Measurements from ENCODE around the gene CASS4.
"Not testable (repeated sequence)": the region's sequence is repeated elsewhere in the genome, so short reads cannot be mapped to it uniquely, and the experiment has no call there.

The CASS4 gene

DNA sequence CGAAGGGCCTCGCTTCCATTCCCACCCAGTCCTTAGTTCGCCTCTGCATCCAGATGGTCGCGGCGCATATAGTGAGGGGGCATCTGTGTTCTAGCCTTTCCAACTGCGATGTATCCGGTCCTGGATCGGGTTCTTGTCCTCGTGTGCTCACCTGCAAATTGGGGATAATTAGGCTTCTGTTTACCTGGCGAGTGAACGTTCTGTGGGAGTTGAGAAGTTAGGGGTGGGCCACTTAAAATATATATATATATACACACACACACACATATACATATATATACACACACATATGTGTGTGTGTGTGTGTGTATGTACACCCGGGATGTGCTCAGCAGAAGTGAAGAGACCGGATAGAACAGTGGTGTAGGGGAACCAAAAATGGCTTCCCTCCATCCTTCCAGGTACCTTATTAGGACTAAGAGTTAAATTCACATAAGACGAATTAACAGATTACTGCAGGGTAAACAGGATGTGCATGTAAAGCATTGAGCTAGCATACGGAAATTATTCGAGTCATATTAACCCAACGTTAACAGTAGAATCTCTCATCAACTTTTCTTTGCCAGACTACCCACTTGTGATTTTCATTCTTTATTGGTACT is 19.1 kb upstream of the CASS4 start:
- DNase-seq: no peak

DNA sequence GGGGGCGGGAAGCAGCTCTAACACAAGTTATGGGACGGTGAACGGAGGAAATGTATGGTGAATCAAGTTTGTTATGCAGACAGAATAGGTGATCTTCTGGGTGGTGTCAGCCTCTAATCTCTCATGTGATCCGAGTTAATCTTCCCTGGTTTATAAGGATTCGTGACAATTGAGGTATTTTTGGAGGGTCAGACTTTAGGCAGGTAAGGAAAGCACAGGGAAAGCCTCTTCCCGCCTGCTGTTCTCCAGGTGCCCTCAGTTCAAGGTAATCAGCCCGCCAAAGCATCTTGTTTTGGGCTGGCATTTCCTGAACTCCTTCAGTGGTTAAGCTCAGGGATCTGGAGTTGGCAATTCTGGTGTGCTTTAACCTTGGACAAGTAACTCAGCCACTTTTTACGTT is 18.4 kb upstream of the CASS4 start:
- DNase-seq: no peak

DNA sequence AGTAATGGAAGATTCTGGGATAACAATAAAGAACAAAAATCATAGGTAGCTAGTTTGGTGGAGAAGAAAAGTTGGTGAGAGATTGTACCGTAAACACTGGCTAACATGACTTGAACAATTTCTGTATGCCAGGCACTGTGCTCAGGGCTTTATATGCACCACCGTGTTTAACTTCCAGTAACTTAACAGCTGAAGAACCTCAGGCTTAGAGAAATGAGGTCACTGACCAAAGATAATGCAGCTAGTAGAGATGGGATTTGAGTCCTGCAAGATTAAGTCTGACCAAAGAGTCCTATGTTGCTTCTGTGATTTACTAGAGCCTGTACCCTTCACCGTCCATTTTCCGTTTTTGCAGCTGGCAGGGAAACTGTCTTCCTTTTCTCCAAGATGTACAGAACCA is 16.9 kb upstream of the CASS4 start:
- no peak for DNase-seq

DNA sequence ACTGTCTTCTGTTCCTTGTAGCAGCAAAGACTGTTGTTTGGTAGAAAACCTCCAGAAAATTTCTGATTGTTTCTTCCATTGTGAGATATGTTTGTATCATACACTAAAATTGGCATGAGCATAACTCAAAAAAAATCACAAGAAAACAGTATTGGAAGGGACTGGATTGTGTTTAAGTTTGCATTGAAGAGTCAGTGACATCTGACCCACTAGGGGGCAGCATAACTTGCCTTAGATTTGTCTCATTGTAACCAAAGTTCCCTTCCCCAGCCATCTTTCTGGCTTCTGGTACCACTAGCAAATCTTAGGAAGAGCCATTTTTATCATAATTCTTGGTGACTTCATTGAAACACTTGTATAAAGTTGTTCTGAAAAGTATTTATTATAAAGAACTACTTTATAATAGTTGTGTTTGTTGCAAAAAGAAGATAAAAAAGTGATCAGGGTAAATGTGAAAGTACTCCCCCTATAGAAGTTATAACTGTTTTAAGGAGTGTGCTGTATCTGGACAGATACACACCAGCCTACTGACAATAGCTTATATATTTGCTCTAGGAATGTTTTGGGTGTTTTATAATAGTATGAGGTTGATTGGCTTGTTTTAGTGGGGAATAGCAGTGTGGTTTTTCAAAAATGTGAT is 11.9 kb upstream of the CASS4 start:
- DNase-seq: peak; percentile 70

DNA sequence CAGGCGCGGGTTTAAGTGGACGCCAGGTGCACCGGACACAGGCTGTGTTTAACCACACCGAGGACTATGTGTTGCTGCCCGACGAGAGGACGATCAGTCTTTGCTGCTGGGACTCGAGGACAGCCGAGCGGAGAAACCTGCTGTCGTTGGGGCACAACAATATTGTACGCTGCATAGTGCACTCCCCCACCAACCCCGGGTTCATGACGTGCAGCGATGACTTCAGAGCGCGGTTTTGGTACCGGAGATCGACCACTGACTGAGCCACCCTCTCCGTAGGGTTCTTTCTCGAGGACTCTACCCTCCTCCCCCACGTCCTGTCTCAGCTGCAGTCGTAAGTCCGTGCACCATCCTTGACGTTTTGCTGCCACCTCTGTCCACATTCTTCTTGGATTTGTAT is 8.6 kb upstream of the CASS4 start:
- no peak for DNase-seq

DNA sequence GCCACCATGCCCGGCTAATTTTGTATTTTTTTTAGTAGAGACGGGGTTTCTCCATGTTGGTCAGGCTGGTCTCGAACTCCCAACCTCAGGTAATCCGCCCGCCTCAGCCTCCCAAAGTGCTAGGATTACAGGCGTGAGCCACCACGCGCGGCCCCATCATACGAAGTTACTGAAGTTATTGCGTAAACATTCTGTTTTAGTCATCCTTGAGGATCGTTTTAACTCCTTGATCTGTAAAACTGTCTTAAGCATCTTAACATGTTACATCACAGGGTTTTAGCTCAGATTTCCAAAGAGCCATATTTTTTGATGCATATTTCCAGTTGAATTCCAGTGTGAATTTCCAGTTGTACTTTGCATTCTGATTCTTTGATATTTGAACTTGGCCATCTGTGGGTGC is 6.7 kb upstream of the CASS4 start:
- DNase-seq: not testable (repeated sequence)

DNA sequence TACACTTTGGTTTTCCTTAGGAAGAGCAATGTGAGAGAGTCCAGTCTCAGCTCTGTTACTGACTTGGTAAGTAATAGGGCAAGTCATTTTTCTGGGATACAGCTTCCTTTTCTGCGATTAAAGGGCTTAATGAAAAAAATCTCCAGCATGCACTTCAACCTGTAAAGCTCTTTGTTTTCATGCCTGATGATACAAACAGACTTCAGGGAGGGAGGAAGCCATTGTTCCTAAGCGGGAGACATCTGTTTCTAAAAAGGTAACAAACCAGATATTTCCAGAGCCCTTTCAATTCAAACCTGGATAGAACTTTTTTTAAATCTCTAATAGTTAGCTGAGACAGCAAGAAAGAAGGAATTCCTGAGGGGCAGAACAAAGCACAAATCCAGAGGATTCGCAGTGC is 5.2 kb upstream of the CASS4 start:
- DNase-seq: no peak

DNA sequence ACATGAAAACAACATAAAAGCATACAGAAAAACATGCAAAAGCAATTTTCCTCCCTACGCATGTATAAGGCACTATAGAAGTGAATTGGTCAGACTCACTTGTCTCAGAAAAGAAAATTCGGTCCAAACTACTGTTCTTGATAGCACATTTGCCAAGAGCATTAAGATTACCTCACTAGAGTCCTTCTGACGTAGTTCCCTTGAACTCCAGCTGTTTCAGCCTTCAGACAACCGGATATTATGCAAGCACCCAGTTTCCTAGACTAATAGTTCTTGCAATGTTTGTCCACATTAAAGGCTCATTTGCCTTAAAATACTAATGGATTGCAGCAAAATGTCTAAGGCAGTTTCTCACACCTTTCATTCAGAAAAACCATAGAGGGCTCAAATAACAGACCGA is 2.5 kb upstream of the CASS4 start:
- DNase-seq: no peak

DNA sequence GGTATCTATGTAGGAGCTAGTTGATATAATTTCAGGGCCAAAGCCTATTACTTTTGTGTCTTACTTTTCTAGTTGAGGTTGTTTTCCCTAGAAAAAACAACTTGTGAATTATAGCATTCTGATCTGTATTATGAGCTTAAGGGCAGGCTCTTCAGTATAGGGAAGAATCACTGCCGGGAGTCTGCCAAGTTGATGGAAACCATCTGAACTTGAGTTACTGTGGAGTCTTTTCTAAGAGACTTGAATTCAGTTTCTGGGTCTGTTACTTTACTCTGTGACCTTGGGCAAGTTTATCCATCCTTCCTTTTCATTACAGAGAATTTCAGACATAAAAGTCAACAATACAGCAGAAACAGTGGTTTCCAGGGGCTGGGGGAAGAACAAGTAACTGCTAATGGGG is 2.1 kb upstream of the CASS4 start:
- DNase-seq: no peak

DNA sequence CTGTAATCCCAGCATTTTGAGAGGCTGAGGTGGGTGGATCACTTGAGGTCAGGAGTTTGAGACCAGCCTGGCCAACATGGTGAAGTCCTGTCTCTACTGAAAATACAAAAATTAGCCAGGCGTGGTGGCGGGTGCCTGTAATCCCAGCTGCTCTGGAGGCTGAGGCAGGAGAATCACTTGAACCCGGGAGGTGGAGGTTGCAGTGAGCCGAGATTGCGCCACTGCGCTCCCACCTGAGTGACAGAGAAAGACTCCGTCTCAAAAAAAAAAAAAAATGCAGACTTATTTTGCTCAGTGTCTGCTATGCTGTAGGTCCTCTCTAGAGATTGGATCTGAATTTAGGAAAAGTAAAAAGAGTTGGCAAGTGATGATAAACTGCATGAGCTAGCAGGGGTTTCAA is 773 bp upstream of the CASS4 start:
- not testable (repeated sequence) for DNase-seq

DNA sequence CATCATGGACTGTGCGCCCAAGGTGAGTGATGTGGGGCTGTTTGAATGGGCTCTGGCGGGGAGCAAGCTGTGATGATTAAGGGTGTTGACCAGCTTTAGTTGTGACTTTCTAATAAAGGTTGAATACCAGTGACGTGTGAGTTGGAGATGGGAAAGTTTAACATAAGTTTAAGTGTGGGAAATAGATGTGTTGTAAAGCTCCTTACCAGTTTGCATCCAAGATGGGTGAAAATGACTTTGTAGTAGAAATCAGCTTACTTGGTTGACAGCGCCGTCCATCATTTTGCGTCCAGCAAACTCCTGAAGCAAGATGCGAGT is 372 bp downstream of the CASS4 start:
- DNase-seq: no peak

DNA sequence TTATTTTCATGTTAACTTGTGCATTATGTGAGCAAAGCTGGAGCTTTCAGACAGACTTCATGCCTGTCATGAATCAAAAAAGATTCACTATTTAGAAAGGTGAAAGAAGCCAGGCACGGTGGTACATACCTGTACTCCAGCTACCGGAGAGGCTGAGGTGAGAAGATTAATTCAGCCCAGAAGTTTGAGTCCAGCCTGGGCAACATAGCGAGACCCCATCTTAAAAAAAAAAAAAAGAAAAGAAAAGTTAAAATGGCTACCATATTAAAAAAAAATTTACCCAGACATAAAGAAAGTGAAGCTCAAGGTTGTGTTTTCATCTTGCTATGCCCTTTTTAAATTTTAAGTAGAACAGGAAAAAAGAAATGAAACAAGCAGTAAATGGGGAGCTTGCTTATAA is 889 bp downstream of the CASS4 start:
- no peak for DNase-seq

DNA sequence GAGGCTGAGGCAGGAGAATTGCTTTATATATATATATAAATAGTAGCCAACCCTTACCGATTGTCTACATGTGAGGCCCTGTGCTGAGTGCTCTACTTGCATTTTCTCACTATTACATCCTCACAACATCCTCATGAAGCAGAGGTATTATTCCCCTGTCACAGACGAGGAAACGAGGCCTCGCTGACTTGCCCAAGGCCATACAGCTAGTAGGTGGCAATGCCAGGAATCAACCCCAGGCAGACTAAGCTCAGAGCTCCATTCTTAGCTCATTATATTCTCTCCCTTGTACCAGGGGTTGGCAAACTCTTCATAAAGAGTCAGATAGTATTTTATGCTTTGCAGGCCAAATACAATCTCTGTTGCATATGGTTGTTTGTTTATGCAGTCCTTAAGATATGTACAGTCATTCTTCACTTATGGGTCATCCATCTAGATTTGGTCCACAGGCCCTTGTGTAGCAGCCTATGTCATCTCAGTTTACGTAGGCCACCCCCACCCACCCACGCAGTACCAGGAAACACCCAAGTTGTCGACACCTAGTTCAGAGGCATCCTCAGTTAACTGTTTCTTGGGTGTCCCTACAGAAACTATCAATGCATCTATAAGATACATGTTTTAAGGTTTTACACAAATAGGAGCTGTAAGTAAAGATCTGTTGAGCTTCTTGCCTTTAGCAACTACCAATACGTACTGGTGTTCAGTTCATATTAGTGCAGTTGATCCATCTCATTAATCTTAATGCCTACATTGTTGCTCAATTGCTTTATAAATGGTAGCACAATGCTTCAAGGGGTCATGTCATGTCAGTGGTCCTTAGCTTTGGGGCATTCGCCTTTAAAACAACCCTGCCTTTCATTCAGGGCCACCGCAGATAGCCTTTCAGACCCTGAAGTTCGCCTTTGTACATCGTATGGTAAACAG is 3.0 kb downstream of the CASS4 start:
- DNase-seq: peak; percentile 64

DNA sequence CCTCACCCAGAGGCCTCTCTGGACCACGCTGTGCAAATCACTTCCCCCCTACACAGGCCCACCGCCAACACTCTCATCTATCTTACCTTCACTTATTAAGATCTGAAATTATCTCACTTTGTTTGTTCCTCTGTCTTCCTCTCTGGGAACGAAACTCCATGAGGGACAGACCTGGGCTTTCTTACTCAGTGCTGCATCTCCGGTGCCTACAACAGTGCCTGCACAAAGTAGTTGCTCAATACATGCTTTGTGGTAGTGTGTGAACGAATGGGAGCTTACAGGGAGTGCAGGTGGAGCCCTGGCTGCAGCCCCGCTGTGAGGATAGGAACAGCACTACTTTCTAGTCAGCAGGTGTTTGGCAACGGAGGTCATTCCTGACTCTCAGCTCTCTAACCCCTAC is 5.3 kb downstream of the CASS4 start:
- DNase-seq: no peak

DNA sequence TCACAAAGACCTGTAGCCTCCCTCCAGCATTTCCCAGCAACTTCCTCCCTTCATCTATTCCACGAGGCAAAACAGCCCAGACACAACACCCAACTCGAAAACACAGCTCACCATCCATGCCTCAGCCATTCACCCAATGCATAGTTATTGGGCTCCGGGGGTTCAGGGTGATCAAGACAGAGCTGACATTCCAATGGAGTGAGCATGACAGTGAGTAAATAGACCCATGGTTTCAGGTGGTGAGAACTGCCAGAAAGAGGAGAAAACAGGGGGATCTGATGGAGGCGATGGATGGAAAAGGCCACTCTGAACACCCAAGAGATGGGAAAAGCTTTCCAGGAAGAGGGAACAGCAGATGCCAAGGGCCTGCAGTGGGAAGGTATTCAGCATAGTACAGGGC is 5.9 kb downstream of the CASS4 start:
- peak; percentile 46 for DNase-seq

DNA sequence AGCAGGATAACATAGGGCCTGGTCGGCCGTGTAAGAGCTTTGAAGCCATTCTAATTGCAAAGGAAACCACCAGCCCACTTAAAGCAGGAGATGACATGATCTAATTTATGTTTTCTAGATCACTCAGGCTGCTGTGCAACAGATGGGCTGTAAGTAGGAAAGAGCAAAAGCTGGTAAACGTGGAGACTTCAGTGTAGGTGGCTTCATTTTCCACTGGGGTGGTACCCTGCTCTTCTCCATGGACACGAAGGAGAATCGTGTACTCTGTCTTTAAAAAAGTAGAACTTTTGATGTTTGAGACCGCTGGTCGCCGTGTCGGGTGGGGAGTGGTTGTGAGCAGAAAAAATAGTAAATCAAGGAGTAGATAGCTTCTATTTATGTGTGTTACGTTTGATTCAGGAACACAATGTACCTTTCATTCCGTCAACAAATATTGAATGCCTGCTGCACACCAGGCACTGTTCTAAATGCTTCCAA is 6.4 kb downstream of the CASS4 start:
- peak; percentile 46 for DNase-seq

DNA sequence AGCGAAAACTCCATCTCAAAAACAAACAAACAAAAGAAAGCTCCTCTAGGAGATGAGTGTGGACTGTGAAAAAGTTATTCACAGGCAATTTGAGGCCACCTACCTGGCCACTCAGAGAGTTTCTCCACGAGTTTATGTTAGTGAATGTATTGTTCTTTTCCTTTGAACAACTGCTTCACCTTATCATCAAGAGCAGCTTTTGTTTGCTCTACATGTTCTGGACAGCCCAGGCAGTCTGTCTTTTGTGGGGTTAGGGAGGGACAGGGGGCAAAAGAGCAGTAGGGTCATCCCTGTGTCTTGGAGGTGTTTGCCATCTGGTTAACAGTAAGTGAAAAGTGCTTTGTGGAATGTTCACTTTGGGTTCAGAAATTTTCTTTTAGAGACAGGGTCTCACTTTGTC is 8.0 kb downstream of the CASS4 start:
- no peak for DNase-seq

DNA sequence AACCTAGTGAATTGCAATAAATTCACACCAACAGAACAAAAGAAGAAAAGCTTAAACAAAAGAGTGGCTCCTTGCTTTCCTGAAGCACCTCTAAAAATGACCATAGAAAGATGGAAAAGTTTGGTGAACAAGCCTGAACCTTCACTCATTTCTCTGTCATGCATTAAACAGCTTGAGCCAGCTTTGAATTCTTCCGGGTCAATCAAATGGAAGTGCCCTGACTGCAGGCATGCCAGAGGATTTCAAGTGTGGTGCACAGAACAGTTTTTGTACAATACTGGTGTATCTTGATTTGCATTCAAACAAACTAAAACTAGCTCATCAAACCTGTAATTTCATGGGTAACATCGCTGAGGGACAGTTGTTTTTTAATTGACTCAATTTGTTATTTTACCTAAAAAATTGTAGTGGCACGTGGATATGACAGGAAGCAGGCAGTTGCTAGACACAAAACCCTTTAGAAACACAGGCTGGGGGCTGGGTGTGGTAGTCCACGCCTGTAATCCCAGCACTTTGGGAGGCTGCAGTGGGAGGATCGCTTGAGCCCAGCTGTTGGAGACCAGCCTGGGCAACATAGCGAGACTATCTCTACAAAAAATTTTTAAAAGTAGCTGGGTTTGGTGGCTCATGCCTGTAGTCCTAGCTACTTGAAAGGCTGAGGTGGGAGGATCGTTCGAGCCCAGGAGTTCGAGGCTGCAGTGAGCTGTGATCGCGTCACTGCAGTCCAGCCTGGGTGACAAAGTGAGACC is 9.1 kb downstream of the CASS4 start:
- DNase-seq: no peak

DNA sequence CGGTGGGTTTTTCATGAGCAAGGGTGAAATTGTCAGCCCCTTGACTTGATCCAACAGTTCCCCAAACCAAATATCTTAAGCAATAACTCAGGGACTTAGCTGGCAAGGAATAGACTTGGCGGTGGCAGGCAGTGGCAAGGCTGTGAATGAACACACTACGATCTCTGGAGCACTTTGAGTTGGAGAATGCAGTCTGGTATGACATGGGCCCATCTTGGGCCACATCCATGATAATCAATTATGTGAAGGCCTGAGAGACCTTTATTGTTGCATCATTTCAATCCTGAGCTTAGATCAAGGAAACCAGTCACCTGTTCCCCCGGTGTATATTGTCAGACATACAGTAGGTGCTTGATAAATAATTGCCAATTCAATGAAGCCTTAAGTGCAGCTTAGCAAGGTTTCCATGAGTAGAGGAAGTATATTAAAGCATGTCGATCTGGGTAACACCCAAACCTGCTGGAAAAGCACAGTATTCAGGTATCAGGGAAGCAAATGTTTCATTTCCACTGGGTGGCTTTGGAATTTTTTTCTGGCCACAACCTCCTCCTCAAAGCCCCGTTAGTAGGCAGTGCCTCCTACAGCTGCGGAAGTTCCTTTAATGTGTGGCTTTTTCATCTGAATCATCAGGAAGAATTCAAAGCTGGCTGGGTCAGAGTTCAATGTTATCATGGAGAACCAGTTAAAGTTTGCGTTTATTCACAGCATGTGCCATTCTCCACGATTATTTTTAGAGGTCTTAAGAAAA is 10.2 kb downstream of the CASS4 start:
- peak; percentile 82 for DNase-seq

DNA sequence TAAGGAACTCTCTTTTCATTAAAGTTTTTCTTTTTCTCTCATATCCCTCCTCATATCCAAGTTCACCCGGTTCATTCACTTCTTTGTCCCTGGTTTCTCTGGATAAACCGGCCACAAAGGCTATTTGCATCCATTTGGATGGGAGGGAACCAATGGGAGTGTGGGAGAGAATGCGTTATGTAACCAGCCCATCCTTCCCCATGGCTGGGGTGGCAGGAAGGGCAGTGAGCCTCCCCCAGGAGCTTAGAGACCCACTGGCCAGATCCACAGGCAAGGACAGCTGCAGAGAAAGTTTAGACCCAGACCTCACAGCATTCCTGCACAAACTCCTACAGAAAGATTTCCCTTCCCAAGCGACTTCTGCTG is 10.7 kb downstream of the CASS4 start:
- no peak for DNase-seq

DNA sequence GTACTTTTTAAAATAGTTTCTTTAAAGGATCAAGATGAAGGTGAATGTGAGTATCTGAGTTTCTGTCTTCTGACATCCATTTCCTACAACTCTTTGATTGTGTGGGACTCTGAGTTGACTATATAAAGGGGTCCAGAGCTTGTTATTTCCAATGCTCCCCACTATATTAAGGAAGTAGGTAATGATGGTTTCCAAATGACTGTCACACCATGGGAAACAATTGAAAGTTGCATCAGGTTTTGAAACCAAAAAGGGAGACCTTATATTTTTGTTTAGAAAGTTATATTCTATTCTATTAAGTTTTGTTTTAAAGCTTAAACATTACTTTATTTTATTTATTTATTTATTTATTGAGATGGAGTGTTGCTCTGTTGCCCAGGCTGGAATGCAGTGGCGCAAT is 11.2 kb downstream of the CASS4 start:
- no peak for DNase-seq

DNA sequence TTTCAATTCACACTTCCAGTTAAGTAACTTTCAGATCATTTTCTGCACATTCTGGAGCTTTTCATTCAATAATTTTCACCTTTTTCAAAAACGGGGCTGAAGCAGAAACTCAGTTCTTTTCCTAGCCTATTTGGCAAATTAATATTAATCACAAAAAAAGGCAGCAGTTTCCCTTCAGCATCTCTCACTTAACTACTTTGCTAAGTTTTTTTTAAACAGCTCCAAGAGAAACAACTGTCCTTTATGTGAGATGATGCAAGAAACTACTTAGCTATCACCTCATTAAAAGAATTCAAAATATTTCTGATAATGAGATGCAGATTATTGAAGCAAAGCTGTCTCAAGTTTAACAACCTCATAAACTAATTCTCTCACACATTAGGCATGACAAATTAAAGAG is 11.8 kb downstream of the CASS4 start:
- DNase-seq: peak; percentile 38

DNA sequence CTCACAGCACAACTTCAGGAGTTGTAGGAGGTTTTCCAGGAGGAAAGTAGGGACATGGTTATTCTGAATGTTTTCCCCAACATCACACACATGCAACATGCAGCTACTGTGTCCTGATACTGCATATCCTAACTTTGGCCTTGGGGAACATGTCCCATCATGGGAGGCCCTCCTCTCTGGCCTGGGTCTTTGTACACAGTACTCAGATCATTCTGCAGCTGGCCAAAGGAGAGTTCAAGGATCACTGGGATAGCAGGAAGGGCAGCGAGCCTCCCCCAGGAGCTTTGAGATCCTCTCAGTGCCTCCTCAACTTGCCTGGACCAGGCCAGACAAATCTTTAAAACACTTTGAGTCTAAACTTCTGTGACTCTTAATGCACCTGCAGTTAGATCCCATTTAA is 12.9 kb downstream of the CASS4 start:
- DNase-seq: no peak

Data from fibroblast of skin of right quadriceps (primary cell).